Spleen (tissue), 11 donors: Measurements from ENCODE around the gene RMC1. TPM values are rescaled to one million over a fixed set of nuclear protein-coding genes. Genes with fewer than 3 reads are reported as not detected.
A peak's percentile ranks its signal among the peaks of the same experiment; 100 is the strongest.

Experiments used
- DNase-seq: peaks from one replicate; pipeline ENCODE4 v3.0.0-alpha.2; 2020
- H3K27ac ChIP-seq, 8 donors: fragments of 200-600 bp; sonication (generic) in 7 of 8; 1 replicate in 4 of 8; 2 replicates in 4 of 8; pipeline versions ENCODE4 v1.5.0 to v1.8.0; 2016 to 2021; ENCODE audit warnings: inconsistent platforms in 4 of 8, mild to moderate bottlenecking in 4 of 8, moderate library complexity in 1 of 8
- H3K27me3 ChIP-seq, 7 donors: fragments of 200-600 bp; sonication (generic) in 6 of 7; replicated peaks in 1 of 7; 1 replicate in 4 of 7; 2 replicates in 3 of 7; pipeline versions ENCODE4 v1.5.0 to v1.8.0; 2016 to 2021; ENCODE audit warnings: inconsistent platforms in 3 of 7, mild to moderate bottlenecking in 1 of 7
- H3K36me3 ChIP-seq, 6 donors: fragments of 200-600 bp; sonication (generic) in 5 of 6; 1 replicate in 4 of 6; 2 replicates in 2 of 6; pipeline versions ENCODE4 v1.5.0 to v1.8.0; 2016 to 2021; ENCODE audit warnings: inconsistent platforms in 2 of 6
- H3K4me1 ChIP-seq, 6 donors: fragments of 200-600 bp; sonication (generic) in 5 of 6; 1 replicate in 3 of 6; 2 replicates in 3 of 6; pipeline versions ENCODE4 v1.5.0 to v1.8.0; 2016 to 2021; ENCODE audit warnings: inconsistent platforms in 3 of 6
- H3K4me3 ChIP-seq, 8 donors: fragments of 200-600 bp; sonication (generic) in 7 of 8; 1 replicate in 4 of 8; 2 replicates in 4 of 8; pipeline versions ENCODE4 v1.5.0 to v1.8.0; 2016 to 2021; ENCODE audit warnings: inconsistent platforms in 4 of 8, mild to moderate bottlenecking in 4 of 8, moderate library complexity in 2 of 8
- H3K9me3 ChIP-seq, 8 donors: fragments of 200-600 bp; sonication (generic) in 7 of 8; 1 replicate in 4 of 8; 2 replicates in 4 of 8; pipeline versions ENCODE4 v1.5.0 to v1.8.0; 2016 to 2021; ENCODE audit warnings: inconsistent platforms in 4 of 8
- POLR2A ChIP-seq, 3 donors: fragments of 450-650 bp; IDR thresholded peaks; one replicate each; pipeline ENCODE4 v1.5.1; 2017; ENCODE audit warnings: antibody characterized with exemption in 3 of 3, mild to moderate bottlenecking in 1 of 3
- POLR2AphosphoS5 ChIP-seq, 3 donors: sonication (generic); formaldehyde crosslinking; IDR thresholded peaks; one replicate each; pipeline ENCODE4 v1.5.1; 2017; ENCODE audit warnings: antibody characterized with exemption in 3 of 3
- WGBS, 5 donors: extraction: QIAGEN DNeasy Blood & Tissue Kit in 3 of 5; methylation state at CpG; one replicate each; pipeline versions ENCODE4 v1.1.5 to v1.1.7; 2013 to 2018; 5-methylcytosine and 5-hydroxymethylcytosine counted together
- intact Hi-C: fragments of 100-400 bp; cut with DNase I; formaldehyde crosslinking; loops from one replicate; pipeline ENCODE4 v1.15.0; 2023; ENCODE audit warnings: low total_unique reads
- polyA plus RNA-seq, 3 donors: library from polyadenylated mRNA; stranded (reverse); fragments of 200-250 nt; gene quantifications; one replicate each; pipeline ENCODE4 v1.2.1, GENCODE V29; 2013
- total RNA-seq, 7 donors: library from RNA; depleted of rRNA in 3 of 7; stranded (reverse); fragments of >200 nt in 3 of 7; fragmentation: NEBNext Ultra II Directional in 4 of 7; extraction: Animal tissue kit (Norgen Biotek cat#: 25700) in 4 of 7; gene quantifications; one replicate each; pipeline versions ENCODE4 v1.1.0 to v1.2.1, GENCODE V29; 2016 to 2021
- TF ChIP-seq, protein P1 (sequence below), 11 experiments: fragments of 200-600 bp in 7 of 11; fragments of 450-650 bp in 4 of 11; sonication (generic) in 4 of 11; IDR thresholded peaks in 8 of 11; conservative IDR thresholded peaks in 3 of 11; 1 replicate in 7 of 11; 2 replicates in 4 of 11; pipeline versions ENCODE4 v1.4.0 to v1.8.0; 2016 to 2021; ENCODE audit warnings: antibody characterized with exemption in 11 of 11, inconsistent platforms in 4 of 11, mild to moderate bottlenecking in 1 of 11
- donor health status: healthy with polysubstance abuse.
- donor health status: DM: no; HTN: no; CAD: no; lungs with moderate emphysema.
- donor health status: DM: no; HTN: no; CAD: no.
- donor health status: Bipolar disorder and iron deficiency.
- donor health status: healthy.
- donor health status: DM: no; HTN: no; CAD: no.
- donor health status: DM: yes; HTN: yes; CAD: no.

RMC1 gene
- total and polyA plus RNA-seq, 10 donors, result 29.5 to 74.7 (median 45.2) TPM

DNA sequence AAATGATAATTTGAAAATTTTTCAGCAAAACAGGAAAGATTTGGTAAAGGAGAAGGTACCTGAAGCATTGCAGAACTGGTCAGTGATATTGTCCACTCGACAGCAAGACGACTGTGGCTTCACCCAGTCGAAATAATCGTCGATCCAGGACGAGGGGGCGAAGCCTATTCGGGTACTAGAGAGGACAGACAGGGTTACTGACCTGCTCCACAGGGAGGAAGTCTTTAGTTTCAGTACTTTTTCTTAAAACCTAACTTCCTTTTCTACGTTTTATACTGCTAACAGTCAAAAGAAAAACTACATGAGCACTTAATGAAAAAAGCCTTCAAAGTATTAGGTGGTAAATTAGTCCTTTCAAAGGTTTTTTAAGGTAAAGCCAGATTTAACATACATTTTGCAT, 36.0 kb downstream of the RMC1 start:
- Histone ChIP-seq H3K4me1 (peaks cover 24 to 49% (median 36%) of the 10 kb centered on the region in 6 donors), H3K9me3 (no peaks in the 10 kb centered on the region), H3K4me3 (no peak overlapping the region), H3K27ac (peak overlapping the region in 3 of 8 donors; percentile 67 to 81 (median 71)), H3K36me3 (peaks cover 0 to 100% (median 86%) of the 10 kb centered on the region in 6 donors), H3K27me3 (no peaks in the 10 kb centered on the region)
- 48 to 65% (median 57%) methylated on average over 9 of the region's 9 CpGs for WGBS, 5 donors
- intact Hi-C loops, result no loop called here
- TF ChIP-seq POLR2A (IDR thresholded peaks at IDR 0.05), result no peak
- no peak for TF ChIP-seq POLR2AphosphoS5 (IDR thresholded peaks at IDR 0.05)
- TF ChIP-seq, protein P1, sequence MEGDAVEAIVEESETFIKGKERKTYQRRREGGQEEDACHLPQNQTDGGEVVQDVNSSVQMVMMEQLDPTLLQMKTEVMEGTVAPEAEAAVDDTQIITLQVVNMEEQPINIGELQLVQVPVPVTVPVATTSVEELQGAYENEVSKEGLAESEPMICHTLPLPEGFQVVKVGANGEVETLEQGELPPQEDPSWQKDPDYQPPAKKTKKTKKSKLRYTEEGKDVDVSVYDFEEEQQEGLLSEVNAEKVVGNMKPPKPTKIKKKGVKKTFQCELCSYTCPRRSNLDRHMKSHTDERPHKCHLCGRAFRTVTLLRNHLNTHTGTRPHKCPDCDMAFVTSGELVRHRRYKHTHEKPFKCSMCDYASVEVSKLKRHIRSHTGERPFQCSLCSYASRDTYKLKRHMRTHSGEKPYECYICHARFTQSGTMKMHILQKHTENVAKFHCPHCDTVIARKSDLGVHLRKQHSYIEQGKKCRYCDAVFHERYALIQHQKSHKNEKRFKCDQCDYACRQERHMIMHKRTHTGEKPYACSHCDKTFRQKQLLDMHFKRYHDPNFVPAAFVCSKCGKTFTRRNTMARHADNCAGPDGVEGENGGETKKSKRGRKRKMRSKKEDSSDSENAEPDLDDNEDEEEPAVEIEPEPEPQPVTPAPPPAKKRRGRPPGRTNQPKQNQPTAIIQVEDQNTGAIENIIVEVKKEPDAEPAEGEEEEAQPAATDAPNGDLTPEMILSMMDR (IDR thresholded peaks at IDR 0.05 in 8 of 11, conservative IDR thresholded peaks at IDR 0.05 in 3 of 11), result no peak
- DNase-seq, result no peak

DNA sequence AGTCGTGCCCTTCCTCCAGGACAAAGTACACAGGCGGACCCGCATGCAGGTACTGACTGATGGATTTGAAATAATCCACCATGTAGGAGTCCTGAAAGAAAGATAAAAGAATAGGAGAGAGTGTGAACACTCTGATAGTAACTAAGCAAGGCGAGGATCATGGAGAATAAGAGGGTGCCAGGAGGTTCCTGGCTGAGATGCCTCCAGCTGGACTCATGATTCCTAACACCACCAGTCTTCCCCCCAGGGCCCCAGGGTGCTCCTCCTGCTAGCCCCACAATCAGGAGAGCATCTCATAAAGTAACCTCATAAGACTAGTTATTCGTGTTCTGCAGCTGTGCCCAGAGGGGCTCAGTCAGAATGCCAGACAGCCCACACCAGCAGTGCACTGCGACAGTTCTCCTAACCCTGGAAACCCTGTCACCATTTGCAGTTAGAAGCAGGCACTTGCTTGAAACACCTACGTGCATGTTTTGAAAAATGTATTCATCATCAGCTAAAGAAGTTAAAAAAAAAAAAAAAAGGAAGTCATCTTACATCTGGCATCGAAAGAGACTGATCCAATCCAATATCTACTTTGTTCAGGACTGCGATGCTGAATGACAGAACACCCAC, 36.7 kb downstream of the RMC1 start:
- no peak for DNase-seq
- TF ChIP-seq POLR2A (IDR thresholded peaks at IDR 0.05), result no peak
- TF ChIP-seq POLR2AphosphoS5 (IDR thresholded peaks at IDR 0.05), result no peak
- TF ChIP-seq, protein P1 (IDR thresholded peaks at IDR 0.05 in 8 of 11, conservative IDR thresholded peaks at IDR 0.05 in 3 of 11), result no peak
- intact Hi-C loops, result no loop called here
- 68 to 73% (median 70%) methylated on average over 9 of the region's 9 CpGs for WGBS, 5 donors
- Histone ChIP-seq H3K9me3 (no peaks in the 10 kb centered on the region), H3K27me3 (no peaks in the 10 kb centered on the region), H3K4me1 (peaks cover 24 to 49% (median 36%) of the 10 kb centered on the region in 6 donors), H3K4me3 (no peak overlapping the region), H3K27ac (peak overlapping the region; percentile 15 to 81 (median 62)), H3K36me3 (peaks cover 0 to 100% (median 86%) of the 10 kb centered on the region in 6 donors)

DNA sequence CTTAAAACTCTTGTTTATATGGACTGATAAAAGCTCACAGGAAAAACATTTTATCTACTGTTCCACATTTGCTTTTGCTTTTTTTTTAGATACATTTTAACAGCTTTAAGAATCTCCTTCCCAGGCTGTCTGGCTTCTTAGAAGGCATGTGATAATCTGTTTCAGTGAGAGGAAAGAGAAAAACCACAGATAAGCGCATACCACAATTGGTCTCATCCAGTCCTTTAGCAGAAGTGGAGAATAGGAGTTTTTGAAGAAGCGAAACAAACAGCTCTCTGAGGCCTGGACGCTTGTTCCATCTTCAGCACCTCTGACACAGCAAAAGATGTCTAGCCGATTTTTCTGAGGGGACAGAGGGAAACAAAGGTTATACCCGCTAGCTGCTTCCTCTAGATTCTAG, 37.6 kb downstream of the RMC1 start:
- DNase-seq, result no peak
- H3K9me3 ChIP-seq, result no peaks in the 10 kb centered on the region
- peaks cover 0 to 100% (median 85%) of the 10 kb centered on the region in 6 donors for H3K36me3 ChIP-seq
- H3K27me3 ChIP-seq, result no peaks in the 10 kb centered on the region
- no peak overlapping the region for H3K4me3 ChIP-seq
- no peak for TF ChIP-seq POLR2A (IDR thresholded peaks at IDR 0.05)
- no peak for TF ChIP-seq POLR2AphosphoS5 (IDR thresholded peaks at IDR 0.05)
- H3K4me1 ChIP-seq, result peaks cover 24 to 49% (median 36%) of the 10 kb centered on the region in 6 donors
- 26 to 39% (median 31%) methylated on average over 5 of the region's 5 CpGs for WGBS, 5 donors
- intact Hi-C loops, result no loop called here
- peak overlapping the region; percentile 15 to 81 (median 62) for H3K27ac ChIP-seq

DNA sequence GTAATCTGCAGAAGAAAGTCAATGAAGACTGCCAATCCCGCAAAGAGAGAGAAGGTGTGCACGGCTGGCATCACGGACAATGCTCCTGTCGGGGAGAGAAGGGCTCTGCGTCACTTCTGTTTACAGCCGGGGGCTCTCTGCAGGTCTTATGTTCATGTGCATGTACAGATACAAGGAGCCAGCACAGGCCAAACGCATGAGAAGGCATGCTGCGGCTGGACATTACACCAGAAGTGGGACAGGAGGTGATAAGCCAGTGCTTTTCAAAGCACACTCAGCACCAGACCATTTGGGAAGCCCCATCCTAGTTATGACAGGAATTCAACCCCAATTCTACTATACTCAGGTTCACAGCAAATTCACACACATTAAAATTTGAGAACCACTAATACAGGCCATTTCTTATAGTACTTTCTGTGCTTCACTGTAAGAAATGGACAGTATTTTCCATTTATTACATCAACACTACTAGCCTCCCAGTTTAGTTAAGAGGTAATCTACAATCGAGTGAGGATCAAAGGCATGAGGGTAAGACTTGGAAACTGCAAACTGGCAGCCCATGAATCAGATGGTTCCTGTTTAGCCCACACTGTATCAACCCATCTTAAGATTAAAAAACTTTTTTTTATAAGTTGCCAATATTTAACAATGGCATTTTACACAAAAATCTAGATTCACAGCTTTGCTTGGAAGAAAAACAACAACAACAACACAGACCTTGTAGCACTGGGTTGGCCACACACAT, 38.2 kb downstream of the RMC1 start:
- no peak for DNase-seq
- WGBS, 5 donors, result 84 to 90% (median 87%) methylated on average over 9 of the region's 9 CpGs
- Histone ChIP-seq H3K4me1 (peaks cover 24 to 49% (median 36%) of the 10 kb centered on the region in 6 donors), H3K9me3 (no peaks in the 10 kb centered on the region), H3K27me3 (no peaks in the 10 kb centered on the region), H3K4me3 (no peak overlapping the region), H3K36me3 (peaks cover 0 to 100% (median 83%) of the 10 kb centered on the region in 6 donors), H3K27ac (peak overlapping the region in 5 of 8 donors; percentile 54 to 81 (median 67))
- TF ChIP-seq POLR2AphosphoS5 (IDR thresholded peaks at IDR 0.05) (no peak), POLR2A (IDR thresholded peaks at IDR 0.05) (no peak)
- TF ChIP-seq, protein P1 (IDR thresholded peaks at IDR 0.05 in 8 of 11, conservative IDR thresholded peaks at IDR 0.05 in 3 of 11), result no peak
- intact Hi-C loops, result no loop called here
